ENCODE results near the gene MYLK3.
"Not testable (repeated sequence)": the region's sequence is repeated elsewhere in the genome, so short reads cannot be mapped to it uniquely, and the experiment has no call there.

MYLK3 gene

DNA sequence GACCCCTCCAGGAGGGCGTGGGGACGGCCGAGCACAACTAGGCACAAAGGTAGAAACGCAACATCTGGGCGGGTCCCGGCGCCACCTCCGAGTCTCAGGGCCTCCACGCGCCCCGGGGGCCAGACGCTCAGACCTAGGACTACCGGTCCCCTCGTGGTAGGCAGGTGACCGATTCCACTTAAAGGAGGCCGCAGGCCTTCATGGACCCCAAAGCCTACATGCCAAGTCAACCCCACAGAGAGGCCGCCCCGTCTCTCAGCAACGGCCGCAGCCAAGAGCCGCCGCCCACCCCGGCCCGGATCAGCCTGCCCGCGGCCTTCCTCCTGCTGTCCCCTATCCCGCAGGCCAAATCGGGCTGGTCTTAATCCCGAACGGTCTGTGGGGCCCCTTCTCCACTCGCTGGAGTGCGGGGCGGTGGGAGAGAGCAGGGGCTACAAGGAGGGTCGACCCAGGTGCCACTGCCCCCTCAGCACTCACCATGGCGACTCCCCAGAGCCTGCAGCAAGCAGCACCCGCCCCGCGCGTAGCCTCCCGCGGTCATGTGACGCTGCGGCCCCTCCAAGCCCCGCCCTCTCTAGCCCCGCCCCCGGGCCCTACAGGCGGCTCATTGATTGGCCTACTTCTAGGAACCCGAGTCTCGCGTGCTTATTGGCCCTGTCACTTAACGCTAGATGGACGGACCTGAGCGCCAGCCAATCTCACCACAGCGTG is 59.3 kb downstream of the MYLK3 start, which contains the start of gene VPS35:
VPS35 (minus strand) TSS at position 525 of the 711 bp plus-strand sequence; CDS start at position 480, 45 bp downstream.
- DNase-seq (ENCODE audit: low read depth in 2 of 2): peak; percentile 99
- TF ChIP-seq CTCF (IDR thresholded peaks at IDR 0.05; ENCODE audit: low read depth, low read length): no peak
- peak within 1 kb of the TSS; percentile 88 to 93 for H3K4me3 ChIP-seq (replicated peaks in 1 of 2; ENCODE audit: low read depth in 2 of 2, low read length in 2 of 2)

DNA sequence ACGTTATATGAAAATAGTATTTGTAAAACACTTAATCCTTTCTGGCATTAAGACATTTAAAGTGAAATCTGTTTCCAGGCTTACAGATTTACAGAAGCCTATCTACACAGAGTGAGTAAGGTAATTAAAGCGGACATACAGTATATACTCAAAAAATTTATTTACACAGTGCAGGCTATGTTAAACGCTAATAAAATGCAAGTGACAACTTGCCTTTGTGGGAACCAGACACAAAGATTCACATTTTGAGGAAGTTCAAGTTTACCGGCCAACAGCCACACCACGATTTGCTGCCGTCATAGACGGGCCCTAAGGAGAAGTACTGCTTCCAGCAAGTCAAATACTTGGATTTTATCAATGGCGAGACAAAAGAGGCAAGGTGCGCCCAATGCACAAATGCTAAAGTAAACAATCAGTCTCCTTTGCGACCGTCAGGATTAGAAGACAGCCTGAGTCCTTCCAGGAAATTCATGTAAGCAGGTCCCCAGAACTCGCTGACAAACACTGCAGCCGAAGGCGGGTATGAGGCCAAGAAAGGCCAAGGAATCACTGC is 60.0 kb downstream of the MYLK3 start:
- peak; percentile 29 to 47 for DNase-seq (ENCODE audit: low read depth in 2 of 2)
- H3K4me3 ChIP-seq (replicated peaks in 1 of 2; ENCODE audit: low read depth in 2 of 2, low read length in 2 of 2): peak overlapping the region; percentile 88 to 93
- TF ChIP-seq CTCF (IDR thresholded peaks at IDR 0.05; ENCODE audit: low read depth, low read length): peak; percentile 3

GRCh38 chr16:46687486-46687885 is 60.7 kb downstream of the MYLK3 start:
- DNase-seq (ENCODE audit: low read depth in 2 of 2): no peak
- H3K4me3 ChIP-seq (replicated peaks in 1 of 2; ENCODE audit: low read depth in 2 of 2, low read length in 2 of 2): peak overlapping the region in 1 of 2 donors; percentile 88
- TF ChIP-seq CTCF (IDR thresholded peaks at IDR 0.05; ENCODE audit: low read depth, low read length): no peak

DNA sequence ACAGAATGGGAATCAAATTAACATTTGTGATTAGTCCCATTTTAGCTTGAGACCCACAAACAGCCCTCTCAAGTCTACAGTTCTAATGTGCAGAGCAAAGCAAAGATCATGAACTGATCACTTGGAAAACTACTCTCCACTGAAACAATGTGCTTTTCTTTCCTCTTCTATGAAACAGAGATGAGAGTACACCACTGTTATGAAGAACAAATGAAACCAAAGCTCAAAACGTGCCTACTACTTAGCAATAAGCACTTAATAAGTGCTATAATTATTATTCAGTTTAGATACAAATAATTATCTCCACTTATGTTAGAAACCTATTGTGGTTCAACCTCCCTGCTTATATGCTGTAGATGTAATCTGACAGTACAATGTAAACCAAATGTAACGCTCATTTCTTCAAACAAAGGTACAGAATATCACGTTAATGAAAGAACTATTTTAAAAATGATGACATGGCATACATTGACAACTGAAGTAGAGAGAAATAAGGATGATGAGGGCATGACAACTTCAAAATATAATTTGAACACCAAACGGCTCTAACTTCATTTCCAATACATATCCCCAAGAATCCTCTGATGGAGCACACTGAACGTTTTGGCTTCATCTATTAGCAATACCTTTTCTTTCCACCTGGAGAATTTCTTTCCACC is 61.2 kb downstream of the MYLK3 start:
- no peak for DNase-seq (ENCODE audit: low read depth in 2 of 2)
- TF ChIP-seq CTCF (IDR thresholded peaks at IDR 0.05; ENCODE audit: low read depth, low read length): no peak
- peak overlapping the region in 1 of 2 donors; percentile 88 for H3K4me3 ChIP-seq (replicated peaks in 1 of 2; ENCODE audit: low read depth in 2 of 2, low read length in 2 of 2)

DNA sequence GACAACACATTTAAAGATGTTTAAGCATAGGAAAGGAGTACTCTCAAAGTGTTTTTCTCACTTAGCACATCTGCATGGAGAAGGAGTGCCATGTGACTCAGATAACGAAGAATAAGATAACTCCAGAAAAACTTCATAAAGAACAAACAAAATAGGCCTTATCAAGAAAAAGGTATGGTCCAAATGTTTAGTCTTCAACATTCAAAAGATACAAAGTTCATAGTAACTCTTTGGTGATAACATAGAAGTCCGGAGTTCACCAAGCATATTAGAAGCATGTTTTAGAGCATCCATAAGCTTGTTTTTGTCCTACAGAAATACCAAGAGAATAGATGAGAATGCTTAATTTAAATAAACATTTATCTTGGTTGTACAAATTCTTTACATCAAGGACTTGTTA is 66.3 kb downstream of the MYLK3 start:
- not testable (repeated sequence) for H3K4me3 ChIP-seq (replicated peaks in 1 of 2; ENCODE audit: low read depth in 2 of 2, low read length in 2 of 2); DNase-seq (ENCODE audit: low read depth in 2 of 2)

- not testable (repeated sequence) for H3K4me3 ChIP-seq (replicated peaks in 1 of 2; ENCODE audit: low read depth in 2 of 2, low read length in 2 of 2); DNase-seq (ENCODE audit: low read depth in 2 of 2)
These were observed 70.2 kb downstream of the MYLK3 start for GRCh38 chr16:46677943-46678342.

DNA sequence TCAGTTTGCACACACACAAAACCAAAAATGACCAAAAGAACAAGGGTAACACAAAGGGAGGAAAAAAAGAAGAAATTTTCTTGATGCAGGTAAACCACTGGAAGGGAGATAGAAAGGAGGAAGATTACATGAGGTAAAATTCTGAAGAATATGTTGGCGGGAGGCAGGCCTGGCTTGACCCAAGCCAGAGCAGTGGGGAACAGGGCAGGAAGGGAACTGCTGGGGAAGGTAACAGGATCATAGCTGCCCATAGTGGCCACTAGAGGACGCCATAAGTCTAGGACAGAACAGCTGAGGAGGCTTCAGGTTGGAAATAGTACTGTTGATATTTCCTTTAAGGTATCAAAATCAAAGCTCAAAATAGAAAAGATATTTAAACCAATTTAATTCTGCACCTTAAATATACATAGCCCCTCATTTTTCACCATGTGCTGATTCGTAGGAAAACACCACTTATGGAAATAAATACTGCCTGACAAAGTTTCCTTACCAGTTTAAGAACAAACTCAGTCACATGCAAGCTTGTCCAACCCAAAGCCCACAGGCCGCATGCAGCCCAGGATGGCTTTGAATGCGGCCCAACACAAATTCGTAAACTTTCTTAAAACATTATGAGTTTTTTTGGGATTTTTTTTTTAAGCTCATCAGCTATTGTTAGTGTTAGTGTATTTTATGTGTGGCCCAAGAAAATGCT is 74.7 kb downstream of the MYLK3 start:
- H3K4me3 ChIP-seq (replicated peaks in 1 of 2; ENCODE audit: low read depth in 2 of 2, low read length in 2 of 2): no peak overlapping the region
- peak; percentile 77 to 81 for DNase-seq (ENCODE audit: low read depth in 2 of 2)
- TF ChIP-seq CTCF (IDR thresholded peaks at IDR 0.05; ENCODE audit: low read depth, low read length): peak; percentile 97

All from cardiac fibroblast (primary cell).